ENCODE measurements around the gene ELMOD1.

DNA sequence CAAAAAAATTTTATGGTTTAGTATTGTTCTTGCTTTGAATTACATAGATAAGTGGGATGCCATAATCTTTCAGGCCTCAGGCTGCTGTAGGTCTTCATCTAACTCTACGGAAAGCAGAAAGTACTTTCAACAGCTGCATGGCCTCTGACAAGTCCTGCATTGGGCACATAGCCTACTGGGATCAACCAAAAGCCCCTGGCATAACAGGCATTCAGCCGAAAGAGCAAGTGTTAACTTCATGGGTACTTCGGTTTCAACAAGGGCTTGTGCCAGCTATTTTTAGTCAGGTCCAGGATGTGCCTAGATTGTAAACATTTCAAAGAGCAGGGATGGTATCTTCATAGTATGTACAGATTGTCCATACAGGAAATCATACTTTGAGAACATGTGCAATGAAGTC lies 117.8 kb downstream of the ELMOD1 start:
- TF ChIP-seq CTCF (conservative IDR thresholded peaks at IDR 0.05; ENCODE audit: low read depth in 2 of 2) = no peak
- no peak for TF ChIP-seq REST (IDR thresholded peaks at IDR 0.05; ENCODE audit: unreplicated experiment)
- TF ChIP-seq POLR2AphosphoS5 (IDR thresholded peaks at IDR 0.05; ENCODE audit: low read depth) = no peak
- no peak for TF ChIP-seq CREB1 (CRISPR knock-in tag; IDR thresholded peaks at IDR 0.05; ENCODE audit: low read depth)
- TF ChIP-seq ZNF331 (CRISPR knock-in tag; IDR thresholded peaks at IDR 0.05; ENCODE audit: low read depth) = no peak
- TF ChIP-seq EZH2phosphoT487 (IDR thresholded peaks at IDR 0.05; ENCODE audit: unreplicated experiment) = no peak

Data from GM23338 (cell line).